ENCODE measurements around the gene CERS4.

Gene CERS4

GRCh38 chr19:8241646-8242045 lies 32.5 kb downstream of the CERS4 start:
- Histone ChIP-seq H3K27ac (ENCODE audit: poor library complexity, severe bottlenecking) (no peak overlapping the region), H3K27me3 (ENCODE audit: insufficient read depth, poor library complexity, severe bottlenecking) (no peaks in the 10 kb centered on the region), H3K4me3 (ENCODE audit: severe bottlenecking) (no peak overlapping the region), H3K9me3 (ENCODE audit: severe bottlenecking) (peaks cover 6% of the 10 kb centered on the region), H3K4me1 (ENCODE audit: insufficient read depth, poor library complexity, severe bottlenecking) (peaks cover 8% of the 10 kb centered on the region), H3K36me3 (ENCODE audit: low read depth) (no peaks in the 10 kb centered on the region)
- no peak for DNase-seq (ENCODE audit: low spot score)
- no peak for TF ChIP-seq CTCF (IDR thresholded peaks at IDR 0.05; ENCODE audit: poor library complexity, severe bottlenecking)
- no peak for ATAC-seq (ENCODE audit: low read depth)

GRCh38 chr19:8242211-8242821 lies 33.1 kb downstream of the CERS4 start:
- H3K4me1 ChIP-seq (ENCODE audit: insufficient read depth, poor library complexity, severe bottlenecking), result peaks cover 8% of the 10 kb centered on the region
- H3K36me3 ChIP-seq (ENCODE audit: low read depth), result no peaks in the 10 kb centered on the region
- H3K27ac ChIP-seq (ENCODE audit: poor library complexity, severe bottlenecking), result no peak overlapping the region
- no peaks in the 10 kb centered on the region for H3K27me3 ChIP-seq (ENCODE audit: insufficient read depth, poor library complexity, severe bottlenecking)
- DNase-seq (ENCODE audit: low spot score) (no peak), ATAC-seq (ENCODE audit: low read depth) (no peak)
- peaks cover 6% of the 10 kb centered on the region for H3K9me3 ChIP-seq (ENCODE audit: severe bottlenecking)
- no peak for TF ChIP-seq CTCF (IDR thresholded peaks at IDR 0.05; ENCODE audit: poor library complexity, severe bottlenecking)
- no peak overlapping the region for H3K4me3 ChIP-seq (ENCODE audit: severe bottlenecking)

- ATAC-seq (ENCODE audit: low read depth) (no peak), DNase-seq (ENCODE audit: low spot score) (no peak)
- no peak for TF ChIP-seq CTCF (IDR thresholded peaks at IDR 0.05; ENCODE audit: poor library complexity, severe bottlenecking)
Measured at GRCh38 chr19:8243146-8243545, 34.0 kb downstream of the CERS4 start.

GRCh38 chr19:8244442-8244841 lies 35.3 kb downstream of the CERS4 start:
- no peaks in the 10 kb centered on the region for H3K27me3 ChIP-seq (ENCODE audit: insufficient read depth, poor library complexity, severe bottlenecking)
- DNase-seq (ENCODE audit: low spot score), result no peak
- peaks cover 6% of the 10 kb centered on the region for H3K9me3 ChIP-seq (ENCODE audit: severe bottlenecking)
- no peak overlapping the region for H3K27ac ChIP-seq (ENCODE audit: poor library complexity, severe bottlenecking)
- TF ChIP-seq CTCF (IDR thresholded peaks at IDR 0.05; ENCODE audit: poor library complexity, severe bottlenecking), result peak; percentile 26
- no peak for ATAC-seq (ENCODE audit: low read depth)
- H3K36me3 ChIP-seq (ENCODE audit: low read depth), result no peaks in the 10 kb centered on the region
- H3K4me1 ChIP-seq (ENCODE audit: insufficient read depth, poor library complexity, severe bottlenecking), result peaks cover 8% of the 10 kb centered on the region
- H3K4me3 ChIP-seq (ENCODE audit: severe bottlenecking), result no peak overlapping the region

More at GRCh38 chr19:8243146-8243545, 34.0 kb downstream of the CERS4 start:
- H3K4me3 ChIP-seq (ENCODE audit: severe bottlenecking), result no peak overlapping the region
- no peaks in the 10 kb centered on the region for H3K27me3 ChIP-seq (ENCODE audit: insufficient read depth, poor library complexity, severe bottlenecking)
- peaks cover 8% of the 10 kb centered on the region for H3K4me1 ChIP-seq (ENCODE audit: insufficient read depth, poor library complexity, severe bottlenecking)
- no peak overlapping the region for H3K27ac ChIP-seq (ENCODE audit: poor library complexity, severe bottlenecking)
- no peaks in the 10 kb centered on the region for H3K36me3 ChIP-seq (ENCODE audit: low read depth)
- peaks cover 6% of the 10 kb centered on the region for H3K9me3 ChIP-seq (ENCODE audit: severe bottlenecking)
